Esophagus muscularis mucosa (tissue), 4 donors: ENCODE results near the gene KCNAB1. TPM values are rescaled to one million over a fixed set of nuclear protein-coding genes. Genes with fewer than 3 reads are reported as not detected.

Experiments used
- DNase-seq: peaks from one replicate; pipeline ENCODE4 v3.0.0-alpha.2; 2017; ENCODE audit errors: extremely low spot score
- H3K27ac ChIP-seq, 4 donors: fragments of 200-600 bp; sonication (generic); replicated peaks in 1 of 4; 1 replicate in 3 of 4; 2 replicates in 1 of 4; pipeline ENCODE4 v1.5.1; 2016 to 2019; ENCODE audit warnings: mild to moderate bottlenecking in 1 of 4
- H3K27me3 ChIP-seq, 4 donors: fragments of 200-600 bp; sonication (generic); one replicate each; pipeline versions ENCODE4 v1.5.1 to v1.6.0; 2016 to 2019
- H3K36me3 ChIP-seq, 4 donors: fragments of 200-600 bp; sonication (generic); one replicate each; pipeline ENCODE4 v1.5.1; 2016 to 2019
- H3K4me1 ChIP-seq, 4 donors: fragments of 200-600 bp; sonication (generic); one replicate each; pipeline ENCODE4 v1.5.1; 2016 to 2019
- H3K4me3 ChIP-seq, 4 donors: fragments of 200-600 bp; sonication (generic); 1 replicate in 2 of 4; 2 replicates in 2 of 4; pipeline ENCODE4 v1.5.1; 2016 to 2019; ENCODE audit warnings: mild to moderate bottlenecking in 4 of 4, moderate library complexity in 1 of 4
- H3K9me3 ChIP-seq, 4 donors: fragments of 200-600 bp; sonication (generic); 1 replicate in 3 of 4; 2 replicates in 1 of 4; pipeline ENCODE4 v1.5.1; 2016 to 2019
- EP300 ChIP-seq: sonication (generic); formaldehyde crosslinking; IDR thresholded peaks from one replicate; pipeline ENCODE4 v1.6.1; 2017; ENCODE audit warnings: antibody characterized with exemption
- POLR2A ChIP-seq: fragments of 450-650 bp; IDR thresholded peaks from one replicate; pipeline ENCODE4 v1.6.1; 2017; ENCODE audit warnings: antibody characterized with exemption, moderate library complexity, mild to moderate bottlenecking, low read depth
- POLR2AphosphoS5 ChIP-seq, 2 donors: sonication (generic); formaldehyde crosslinking; IDR thresholded peaks; one replicate each; pipeline ENCODE4 v1.6.1; 2017; ENCODE audit warnings: antibody characterized with exemption in 2 of 2
- WGBS: methylation state at CpG from one replicate; pipeline ENCODE4 v1.1.5; 2018; 5-methylcytosine and 5-hydroxymethylcytosine counted together
- intact Hi-C: fragments of 100-400 bp; cut with DNase I; formaldehyde crosslinking; loops from one replicate; pipeline ENCODE4 v1.15.1; 2023
- total RNA-seq, 4 donors: library from RNA; depleted of rRNA; stranded (reverse); fragments of >200 nt; gene quantifications; one replicate each; pipeline versions ENCODE4 v1.1.0 to v1.2.1, GENCODE V29; 2016
- TF ChIP-seq, protein P1 (sequence below), 3 experiments: fragments of 200-600 bp in 2 of 3; fragments of 450-650 bp in 1 of 3; sonication (generic) in 2 of 3; IDR thresholded peaks; one replicate each; pipeline ENCODE4 v1.5.1; 2017 to 2019; ENCODE audit warnings: antibody characterized with exemption in 3 of 3, mild to moderate bottlenecking in 2 of 3, moderate library complexity in 1 of 3

The KCNAB1 gene
- total RNA-seq, 4 donors from 2014 or later = 0.83 to 5.9 (median 2.3) TPM

GRCh38 chr3:156404217-156404616 lies 283.8 kb downstream of the KCNAB1 start:
- 75% methylated on average over 3 of the region's 3 CpGs for WGBS
- DNase-seq = no peak
- H3K27ac ChIP-seq = no peak overlapping the region
- H3K4me1 ChIP-seq = no peaks in the 10 kb centered on the region
- no peaks in the 10 kb centered on the region for H3K36me3 ChIP-seq
- intact Hi-C loops = no loop called here
- no peak overlapping the region for H3K4me3 ChIP-seq
- no peaks in the 10 kb centered on the region for H3K9me3 ChIP-seq
- H3K27me3 ChIP-seq = no peaks in the 10 kb centered on the region
- no peak for TF ChIP-seq POLR2AphosphoS5 (IDR thresholded peaks at IDR 0.05)
- no peak for TF ChIP-seq EP300
- TF ChIP-seq, protein P1, sequence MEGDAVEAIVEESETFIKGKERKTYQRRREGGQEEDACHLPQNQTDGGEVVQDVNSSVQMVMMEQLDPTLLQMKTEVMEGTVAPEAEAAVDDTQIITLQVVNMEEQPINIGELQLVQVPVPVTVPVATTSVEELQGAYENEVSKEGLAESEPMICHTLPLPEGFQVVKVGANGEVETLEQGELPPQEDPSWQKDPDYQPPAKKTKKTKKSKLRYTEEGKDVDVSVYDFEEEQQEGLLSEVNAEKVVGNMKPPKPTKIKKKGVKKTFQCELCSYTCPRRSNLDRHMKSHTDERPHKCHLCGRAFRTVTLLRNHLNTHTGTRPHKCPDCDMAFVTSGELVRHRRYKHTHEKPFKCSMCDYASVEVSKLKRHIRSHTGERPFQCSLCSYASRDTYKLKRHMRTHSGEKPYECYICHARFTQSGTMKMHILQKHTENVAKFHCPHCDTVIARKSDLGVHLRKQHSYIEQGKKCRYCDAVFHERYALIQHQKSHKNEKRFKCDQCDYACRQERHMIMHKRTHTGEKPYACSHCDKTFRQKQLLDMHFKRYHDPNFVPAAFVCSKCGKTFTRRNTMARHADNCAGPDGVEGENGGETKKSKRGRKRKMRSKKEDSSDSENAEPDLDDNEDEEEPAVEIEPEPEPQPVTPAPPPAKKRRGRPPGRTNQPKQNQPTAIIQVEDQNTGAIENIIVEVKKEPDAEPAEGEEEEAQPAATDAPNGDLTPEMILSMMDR (IDR thresholded peaks at IDR 0.05) = no peak
- TF ChIP-seq POLR2A = no peak

DNA sequence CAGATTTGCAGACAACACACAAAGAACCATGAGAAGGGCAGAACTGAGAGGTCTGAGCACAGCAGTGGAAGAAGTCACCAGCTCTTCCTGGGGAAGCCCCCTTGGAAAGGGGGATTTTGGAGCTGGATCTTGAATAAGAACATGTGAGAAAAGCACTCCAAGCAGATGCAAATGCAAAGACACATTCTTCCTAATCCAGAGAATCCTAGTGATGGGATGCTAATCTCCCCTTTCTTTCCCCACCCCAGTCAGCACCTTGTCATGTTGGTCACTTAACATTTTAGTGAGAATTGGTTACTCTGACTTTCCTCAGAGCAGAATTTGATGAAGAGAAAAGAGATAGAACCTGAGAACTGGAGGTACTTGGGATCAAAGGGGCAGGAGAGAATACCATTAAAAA lies 286.0 kb downstream of the KCNAB1 start:
- Histone ChIP-seq H3K36me3 (no peaks in the 10 kb centered on the region), H3K27me3 (no peaks in the 10 kb centered on the region), H3K4me3 (no peak overlapping the region), H3K4me1 (no peaks in the 10 kb centered on the region), H3K9me3 (no peaks in the 10 kb centered on the region), H3K27ac (no peak overlapping the region)
- intact Hi-C loops = no loop called here
- DNase-seq = no peak
- no peak for TF ChIP-seq POLR2A

- no peak overlapping the region for H3K4me3 ChIP-seq
- intact Hi-C loops = no loop called here
- no peaks in the 10 kb centered on the region for H3K4me1 ChIP-seq
- no peaks in the 10 kb centered on the region for H3K9me3 ChIP-seq
- no peak for DNase-seq
- WGBS = 93% methylated on average over 11 of the region's 11 CpGs
- no peak overlapping the region for H3K27ac ChIP-seq
- no peaks in the 10 kb centered on the region for H3K36me3 ChIP-seq
- TF ChIP-seq POLR2AphosphoS5 (IDR thresholded peaks at IDR 0.05) = no peak
- no peaks in the 10 kb centered on the region for H3K27me3 ChIP-seq
Observed at GRCh38 chr3:156407617-156408225, 287.3 kb downstream of the KCNAB1 start.

GRCh38 chr3:156409694-156410093 lies 289.3 kb downstream of the KCNAB1 start:
- H3K4me3 ChIP-seq = no peak overlapping the region
- WGBS = 76% methylated on average over 3 of the region's 3 CpGs
- DNase-seq = no peak
- H3K9me3 ChIP-seq = no peaks in the 10 kb centered on the region
- TF ChIP-seq POLR2AphosphoS5 (IDR thresholded peaks at IDR 0.05) (no peak), EP300 (no peak)
- TF ChIP-seq, protein P1 (IDR thresholded peaks at IDR 0.05) = no peak
- H3K4me1 ChIP-seq = no peaks in the 10 kb centered on the region
- H3K27ac ChIP-seq = no peak overlapping the region
- no peaks in the 10 kb centered on the region for H3K36me3 ChIP-seq
- no peaks in the 10 kb centered on the region for H3K27me3 ChIP-seq
- intact Hi-C loops = no loop called here

GRCh38 chr3:156412600-156412999 lies 292.2 kb downstream of the KCNAB1 start:
- 81% methylated on average over 1 of the region's 1 CpG for WGBS
- TF ChIP-seq POLR2A = no peak
- TF ChIP-seq, protein P1 (IDR thresholded peaks at IDR 0.05) = no peak
- no peak for TF ChIP-seq POLR2AphosphoS5 (IDR thresholded peaks at IDR 0.05)
- no peaks in the 10 kb centered on the region for H3K36me3 ChIP-seq
- intact Hi-C loops = no loop called here
- peaks cover 6 to 9% (median 7%) of the 10 kb centered on the region in 4 donors for H3K4me1 ChIP-seq
- no peak for DNase-seq
- H3K4me3 ChIP-seq = no peak overlapping the region
- H3K27me3 ChIP-seq = no peaks in the 10 kb centered on the region
- no peaks in the 10 kb centered on the region for H3K9me3 ChIP-seq
- H3K27ac ChIP-seq = no peak overlapping the region

- H3K27me3 ChIP-seq = no peaks in the 10 kb centered on the region
- H3K4me1 ChIP-seq = peaks cover 7 to 13% (median 11%) of the 10 kb centered on the region in 4 donors
- no peaks in the 10 kb centered on the region for H3K9me3 ChIP-seq
- WGBS = 81% methylated on average over 4 of the region's 4 CpGs
- H3K27ac ChIP-seq = no peak overlapping the region
- TF ChIP-seq, protein P1 (IDR thresholded peaks at IDR 0.05) = no peak
- TF ChIP-seq POLR2A = no peak
- no peak for TF ChIP-seq POLR2AphosphoS5 (IDR thresholded peaks at IDR 0.05)
- TF ChIP-seq EP300 = no peak
- intact Hi-C loops = no loop called here
- H3K4me3 ChIP-seq = no peak overlapping the region
- no peak for DNase-seq
- H3K36me3 ChIP-seq = no peaks in the 10 kb centered on the region
Observed at GRCh38 chr3:156413293-156413892, 293.0 kb downstream of the KCNAB1 start.
